Effector CD8-positive, alpha-beta T cell (primary cell): ENCODE results near the gene VPS51.

ENCODE experiments used
- DNase-seq: peaks from one replicate; lab custom pipeline; 2025; lab: John Stamatoyannopoulos, UW

The VPS51 gene

GRCh38 chr11:65071907-65072630 lies 23.9 kb upstream of the VPS51 start:
- no peak for DNase-seq

DNA sequence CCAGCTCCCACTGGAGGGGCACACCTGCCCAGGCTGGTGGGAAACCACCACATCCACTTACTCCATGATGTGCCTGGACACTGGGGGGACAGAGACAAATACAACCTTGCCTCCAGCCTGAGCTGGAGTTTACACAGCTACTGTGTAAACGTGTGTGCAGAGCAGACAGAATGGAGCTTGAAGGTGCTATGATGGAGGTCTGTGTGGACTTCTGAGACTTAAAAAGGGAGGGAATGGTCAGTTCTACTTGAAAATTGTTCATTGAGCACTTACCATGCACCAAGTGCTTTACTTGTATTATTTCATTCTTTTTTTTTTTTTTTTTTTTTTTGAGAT lies 23.4 kb upstream of the VPS51 start:
- DNase-seq: no peak

GRCh38 chr11:65077451-65077850 lies 18.6 kb upstream of the VPS51 start:
- DNase-seq: no peak

GRCh38 chr11:65078151-65078550 lies 17.9 kb upstream of the VPS51 start:
- peak; percentile 34 for DNase-seq

GRCh38 chr11:65078786-65079342 lies 17.1 kb upstream of the VPS51 start:
- DNase-seq: no peak

DNA sequence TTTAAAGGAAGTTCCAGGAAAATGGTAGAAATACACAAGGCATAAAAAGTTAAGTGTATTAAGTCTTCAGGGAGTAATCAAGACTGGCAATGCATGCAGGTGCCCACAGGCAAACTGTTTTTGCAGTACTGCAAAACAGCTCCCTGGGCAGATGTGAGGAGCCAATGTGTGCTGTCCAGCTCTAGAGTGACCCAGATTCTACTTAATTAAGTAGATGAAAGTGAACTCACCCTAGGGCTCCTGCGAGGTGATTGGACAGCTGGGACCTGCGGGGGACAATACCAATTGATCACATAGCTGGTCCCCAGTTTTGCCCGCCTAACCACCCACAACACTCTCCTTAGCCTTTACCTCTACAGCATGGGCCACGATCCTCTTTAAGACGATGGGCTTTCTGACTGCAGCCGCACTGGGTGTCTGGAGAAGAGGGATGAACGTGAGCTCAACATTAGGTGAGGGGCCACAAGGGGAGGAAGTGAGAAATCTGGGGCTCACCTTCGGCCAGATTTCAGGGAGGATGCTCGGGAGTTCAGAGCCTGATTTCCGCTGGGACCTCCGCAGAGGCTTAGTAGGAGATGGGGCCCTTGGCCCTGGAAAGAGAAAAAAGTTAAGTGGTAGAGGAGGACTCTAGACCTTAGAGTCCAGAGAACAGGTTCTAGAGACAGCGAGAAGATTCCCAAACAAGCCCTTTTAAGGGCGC lies 12.7 kb upstream of the VPS51 start:
- DNase-seq: no peak

DNA sequence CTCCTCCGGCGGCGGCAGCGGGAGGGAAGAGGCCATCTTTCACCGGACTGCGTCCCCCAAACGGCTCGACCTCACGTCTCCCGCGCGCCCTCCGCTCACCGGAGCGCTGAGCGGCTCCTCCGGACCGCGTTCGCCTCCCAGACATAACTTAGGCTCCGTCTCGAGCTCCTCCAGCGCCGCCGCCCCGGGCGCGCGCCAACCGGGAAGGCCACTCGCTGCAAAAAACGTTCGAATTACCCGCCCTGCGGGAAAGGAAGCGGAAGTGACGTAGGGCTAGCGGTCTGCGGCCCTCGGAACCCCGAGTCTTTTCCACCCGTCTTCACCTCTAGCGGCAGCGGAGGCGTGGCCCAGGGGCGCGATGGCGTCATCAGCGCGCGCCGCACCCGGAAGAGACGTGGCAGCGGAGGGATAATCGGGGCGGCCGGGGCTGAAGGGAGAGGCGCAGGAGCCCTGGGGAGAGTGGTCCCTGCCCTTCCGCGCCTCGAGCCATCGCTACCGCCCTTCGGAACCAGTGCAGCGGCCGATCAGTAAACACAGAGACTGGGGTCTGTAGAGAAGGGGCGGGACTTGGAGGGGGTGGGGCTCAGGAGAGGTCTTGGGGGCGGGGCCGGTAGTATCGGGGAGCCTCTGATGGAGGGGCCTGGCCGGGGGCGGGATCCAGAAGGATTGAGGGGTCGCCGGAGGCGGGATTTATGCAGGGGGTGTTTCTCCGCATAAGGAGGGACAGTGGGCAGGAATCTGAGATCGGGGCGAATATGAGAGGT lies 12.0 kb upstream of the VPS51 start, which contains the start of the genes CDCA5 and ZFPL1:
CDCA5 (minus strand) TSS at position 207 of the 764 bp plus-strand sequence; CDS start at position 145, 62 bp downstream.
ZFPL1 (plus strand) TSS at position 389 of the 764 bp plus-strand sequence. CDS start 477 bp downstream, outside the sequence.
- peak; percentile 93 for DNase-seq

GRCh38 chr11:65084598-65085375 lies 11.2 kb upstream of the VPS51 start:
- no peak for DNase-seq

DNA sequence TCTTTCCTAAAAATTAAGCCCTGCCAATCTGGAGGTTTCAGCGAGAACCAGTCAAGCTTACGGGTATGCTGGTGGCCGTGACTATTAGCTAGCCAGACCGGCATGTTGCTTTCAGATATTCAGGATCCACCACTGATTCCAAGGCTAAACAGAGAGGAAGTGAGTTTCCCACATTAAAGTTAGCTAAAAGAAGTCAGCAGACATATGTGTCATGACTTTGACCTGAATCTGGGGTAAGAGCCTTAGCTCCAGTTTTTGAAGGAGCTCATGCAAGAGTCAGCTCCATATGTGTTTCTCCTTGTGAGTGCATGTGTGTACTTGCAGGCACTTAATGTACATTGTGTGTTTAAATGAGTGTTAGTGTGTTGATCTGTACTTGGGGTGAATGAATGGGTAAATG lies 10.6 kb upstream of the VPS51 start:
- DNase-seq: no peak

GRCh38 chr11:65086809-65087208 lies 9.2 kb upstream of the VPS51 start:
- no peak for DNase-seq

GRCh38 chr11:65087216-65087615 lies 8.8 kb upstream of the VPS51 start:
- no peak for DNase-seq

DNA sequence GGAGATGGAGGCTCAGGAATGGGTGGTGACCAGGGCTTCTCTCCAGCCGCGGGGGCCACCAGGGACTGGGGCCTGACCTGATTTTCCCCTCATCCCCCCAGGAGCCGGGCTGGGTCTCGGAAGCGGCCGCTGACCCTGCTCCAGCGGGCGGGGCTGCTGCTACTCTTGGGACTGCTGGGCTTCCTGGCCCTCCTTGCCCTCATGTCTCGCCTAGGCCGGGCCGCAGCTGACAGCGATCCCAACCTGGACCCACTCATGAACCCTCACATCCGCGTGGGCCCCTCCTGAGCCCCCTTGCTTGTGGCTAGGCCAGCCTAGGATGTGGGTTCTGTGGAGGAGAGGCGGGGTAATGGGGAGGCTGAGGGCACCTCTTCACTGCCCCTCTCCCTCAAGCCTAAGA lies 8.2 kb upstream of the VPS51 start:
- DNase-seq: no peak

- DNase-seq: no peak
Observed at GRCh38 chr11:65089621-65090020, 6.4 kb upstream of the VPS51 start.

DNA sequence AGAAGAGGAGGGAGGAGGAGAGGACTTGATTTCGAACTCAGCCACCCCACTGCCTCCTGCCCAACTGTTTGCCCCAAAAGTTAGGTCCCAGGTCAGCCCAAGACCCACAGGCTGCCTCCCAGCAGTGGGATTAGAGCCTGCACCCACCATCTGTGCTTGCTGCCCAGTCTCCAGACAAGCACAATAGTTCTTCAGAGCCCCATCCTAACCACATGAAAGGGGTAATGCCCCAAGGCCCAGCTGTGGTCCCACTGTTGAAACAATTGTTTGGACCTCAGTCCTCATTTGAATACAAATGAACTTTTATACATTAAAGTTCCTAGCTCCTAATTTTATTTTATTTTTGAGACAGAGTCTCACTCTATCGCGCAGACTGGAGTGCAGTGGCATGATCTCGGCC lies 5.4 kb upstream of the VPS51 start:
- DNase-seq: no peak

GRCh38 chr11:65095427-65095826 lies 587 bp upstream of the VPS51 start:
- DNase-seq: no peak

DNA sequence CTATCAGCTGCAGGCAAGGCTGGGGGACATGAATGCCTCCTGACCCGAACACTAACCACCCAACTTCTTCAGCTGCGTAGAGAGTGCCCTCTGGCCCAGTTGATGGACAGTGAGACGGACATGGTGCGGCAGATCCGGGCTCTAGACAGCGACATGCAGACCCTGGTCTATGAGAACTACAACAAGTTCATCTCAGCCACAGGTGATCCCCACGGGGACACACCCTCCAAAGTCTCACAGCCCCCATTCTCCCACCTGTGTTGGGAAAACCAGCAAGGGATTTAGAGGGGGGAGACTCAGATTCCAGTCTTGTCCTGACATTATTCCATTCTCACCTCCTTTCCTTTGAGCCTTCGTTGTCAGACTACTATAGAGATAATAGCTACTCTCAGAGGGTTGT lies 912 bp downstream of the VPS51 start:
- DNase-seq: no peak

- DNase-seq: no peak
Observed at GRCh38 chr11:65100674-65101350, 4.8 kb downstream of the VPS51 start.

GRCh38 chr11:65102142-65103095 lies 6.4 kb downstream of the VPS51 start:
- no peak for DNase-seq

GRCh38 chr11:65103476-65103875 lies 7.5 kb downstream of the VPS51 start:
- DNase-seq: no peak

GRCh38 chr11:65104628-65105027 lies 8.6 kb downstream of the VPS51 start:
- no peak for DNase-seq
